H1 (cell line): Measurements from ENCODE around the gene UNC79. TPM values are rescaled to one million over a fixed set of nuclear protein-coding genes. Genes with fewer than 3 reads are reported as not detected.
A peak's percentile ranks its signal among the peaks of the same experiment; 100 is the strongest.

Experiments
- CEBPB ChIP-seq: IDR thresholded peaks from 2 replicates; pipeline ENCODE4 v1.6.1; 2012; ENCODE audit warnings: low read depth, low read length
- CTBP2 ChIP-seq: IDR thresholded peaks from 2 replicates; pipeline ENCODE4 v1.7.0; 2011; ENCODE audit warnings: borderline replicate concordance, mild to moderate bottlenecking, moderate library complexity, mixed read lengths, low read length; ENCODE audit not compliant: insufficient read depth, insufficient read length
- HDAC2 ChIP-seq, 2 experiments: fragments of 300-600 bp in 1 of 2; sonication (generic) in 1 of 2; IDR thresholded peaks; 2 replicates each; pipeline ENCODE4 v1.6.1; 2011 to 2012; ENCODE audit warnings: low read depth in 2 of 2, low read length in 2 of 2, mild to moderate bottlenecking in 2 of 2, moderate library complexity in 2 of 2, borderline replicate concordance in 1 of 2, inconsistent platforms in 1 of 2
- JUND ChIP-seq: IDR thresholded peaks from 2 replicates; pipeline ENCODE4 v1.6.1; 2011; ENCODE audit warnings: mild to moderate bottlenecking, improper control_type of control experiment, low read length
- MAX ChIP-seq: IDR thresholded peaks from 2 replicates; pipeline ENCODE4 v1.6.1; 2012; ENCODE audit warnings: inconsistent platforms
- RBBP5 ChIP-seq: IDR thresholded peaks from 2 replicates; pipeline ENCODE4 v1.7.1; 2012; ENCODE audit warnings: low read depth, mild to moderate bottlenecking, inconsistent platforms, low read length, moderate library complexity, borderline replicate concordance
- SP1 ChIP-seq: IDR thresholded peaks from 2 replicates; pipeline ENCODE4 v1.6.1; 2011; ENCODE audit warnings: low read depth, low read length
- polyA plus RNA-seq, 7 experiments: library from polyadenylated mRNA; depleted of rRNA in 3 of 7; stranded (reverse) in 5 of 7; unstranded in 2 of 7; fragments of >200 nt in 5 of 7; fragments of 200-250 nt in 2 of 7; gene quantifications; 1 replicate in 5 of 7; 2 replicates in 1 of 7; 4 replicates in 1 of 7; pipeline versions ENCODE4 v1.2.1 to v1.2.3, GENCODE V29; 2011 to 2013; ENCODE audit warnings: missing spikeins in 2 of 7, mixed read lengths in 2 of 7
- total RNA-seq: library from RNA; stranded (reverse); fragmentation: NEBNext Ultra II Directional; extraction: Animal tissue kit (Norgen Biotek cat#: 25700); gene quantifications from 2 replicates; pipeline ENCODE4 v1.2.1, GENCODE V29; 2021

Gene UNC79
- total and polyA plus RNA-seq, 2 of the 8 experiments (the other 6 are each of a cell fraction or from before 2014, with no cell fraction given) = 1.8 to 2.3 TPM

DNA sequence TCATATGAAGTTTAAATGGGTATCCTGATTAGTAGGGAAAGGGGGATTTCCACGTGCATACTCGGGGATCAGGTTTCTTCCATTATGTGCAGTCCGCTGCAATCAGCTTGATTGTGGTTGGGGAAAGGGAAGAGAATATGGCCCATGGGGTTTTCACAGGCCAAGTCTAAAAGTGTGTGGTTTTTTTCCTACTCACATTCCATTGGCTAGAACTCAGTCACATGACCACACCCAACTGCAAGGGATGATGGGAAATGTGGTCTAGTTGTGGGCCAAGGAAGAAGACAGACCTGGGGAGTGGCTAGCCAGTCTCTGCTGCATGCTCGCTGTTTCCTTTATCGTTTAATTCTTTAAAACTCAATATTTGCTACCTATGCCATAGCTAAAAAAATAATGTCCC lies 252.5 kb downstream of the UNC79 start (continued):
- no peak for TF ChIP-seq MAX
- TF ChIP-seq RBBP5 = no peak
- no peak for TF ChIP-seq JUND
- TF ChIP-seq CTBP2 = no peak
- TF ChIP-seq CEBPB = no peak
- TF ChIP-seq SP1 = peak; percentile 67; the same call in 1 of the 2 replicates
- TF ChIP-seq HDAC2 (IDR thresholded peaks at IDR 0.05; ENCODE audit: borderline replicate concordance in 1 of 2, low read depth in 2 of 2, low read length in 2 of 2) = no peak
